Gastroesophageal sphincter (tissue), 4 donors: ENCODE results near the gene HS3ST6. TPM values are rescaled to one million over a fixed set of nuclear protein-coding genes. Genes with fewer than 3 reads are reported as not detected.
A peak's percentile ranks its signal among the peaks of the same experiment; 100 is the strongest.

ENCODE experiments used
- ATAC-seq: fragments of 150-250 bp; one replicate; pipeline ENCODE4 v1.9.1; 2016; ENCODE audit warnings: mild to moderate bottlenecking, moderate library complexity
- H3K27ac ChIP-seq, 4 donors: fragments of 200-600 bp; sonication (generic) in 3 of 4; 1 replicate in 3 of 4; 2 replicates in 1 of 4; pipeline ENCODE4 v1.5.1; 2016 to 2019
- H3K27me3 ChIP-seq: fragments of 200-600 bp; sonication (generic); one replicate; pipeline ENCODE4 v1.5.1; 2019
- H3K36me3 ChIP-seq, 2 donors: fragments of 200-600 bp; sonication (generic); one replicate each; pipeline ENCODE4 v1.5.1; 2019; ENCODE audit warnings: control low read depth in 1 of 2
- H3K4me1 ChIP-seq, 3 donors: fragments of 200-600 bp; sonication (generic); 1 replicate in 2 of 3; 2 replicates in 1 of 3; pipeline ENCODE4 v1.5.1; 2016 to 2019; ENCODE audit warnings: control low read depth in 2 of 3
- H3K4me3 ChIP-seq, 2 donors: fragments of 200-600 bp; sonication (generic); one replicate each; pipeline ENCODE4 v1.5.1; 2019; ENCODE audit warnings: mild to moderate bottlenecking in 1 of 2, moderate library complexity in 1 of 2
- H3K9me3 ChIP-seq, 3 donors: fragments of 200-600 bp; sonication (generic); one replicate each; pipeline ENCODE4 v1.5.1; 2017 to 2019; ENCODE audit warnings: control low read depth in 2 of 3
- CTCF ChIP-seq, 4 experiments: fragments of 200-600 bp in 2 of 4; fragments of 450-650 bp in 2 of 4; sonication (generic) in 1 of 4; IDR thresholded peaks; one replicate each; pipeline ENCODE4 v1.5.1; 2017 to 2019; ENCODE audit warnings: antibody characterized with exemption in 4 of 4, mild to moderate bottlenecking in 2 of 4, moderate library complexity in 2 of 4
- EP300 ChIP-seq: sonication (generic); formaldehyde crosslinking; IDR thresholded peaks from one replicate; pipeline ENCODE4 v1.6.1; 2017; ENCODE audit warnings: antibody characterized with exemption, mild to moderate bottlenecking
- POLR2A ChIP-seq, 2 donors: fragments of 450-650 bp; IDR thresholded peaks; one replicate each; pipeline ENCODE4 v1.6.1; 2017; ENCODE audit warnings: antibody characterized with exemption in 2 of 2, mild to moderate bottlenecking in 2 of 2, moderate library complexity in 1 of 2
- POLR2AphosphoS5 ChIP-seq: sonication (generic); formaldehyde crosslinking; IDR thresholded peaks from one replicate; pipeline ENCODE4 v1.6.1; 2017; ENCODE audit warnings: antibody characterized with exemption
- WGBS, 2 donors: methylation state at CpG; one replicate each; pipeline ENCODE4 v1.1.5; 2018; ENCODE audit warnings: low coverage in 1 of 2; 5-methylcytosine and 5-hydroxymethylcytosine counted together
- small RNA-seq, 4 donors: library from RNA; depleted of rRNA; stranded (forward); fragments of <200 nt; gene quantifications; one replicate each; pipeline ENCODE3, GENCODE V24; 2016
- total RNA-seq, 4 donors: library from RNA; depleted of rRNA; stranded (reverse); fragments of >200 nt; gene quantifications; one replicate each; pipeline ENCODE4 v1.1.0, GENCODE V29; 2016

HS3ST6 gene
- total RNA-seq, 4 donors from 2014 or later, result not detected

GRCh38 chr16:1863681-1864460 lies 54.3 kb downstream of the HS3ST6 start:
- no peak overlapping the region for H3K4me3 ChIP-seq
- no peak for ATAC-seq
- H3K27me3 ChIP-seq, result peaks cover 57% of the 10 kb centered on the region
- no peak overlapping the region for H3K27ac ChIP-seq
- H3K9me3 ChIP-seq, result no peaks in the 10 kb centered on the region
- WGBS, 2 donors, result 6 to 14% methylated on average over 3 to 4 of the region's 4 CpGs
- H3K4me1 ChIP-seq, result no peaks in the 10 kb centered on the region
- peak in 3 of 4 experiments; percentile 48 to 64 (median 50) for TF ChIP-seq CTCF (IDR thresholded peaks at IDR 0.05)
- no peak for TF ChIP-seq POLR2A (IDR thresholded peaks at IDR 0.05)
- H3K36me3 ChIP-seq, result no peaks in the 10 kb centered on the region

- peaks cover 71% of the 10 kb centered on the region for H3K27me3 ChIP-seq
- no peaks in the 10 kb centered on the region for H3K4me1 ChIP-seq
- ATAC-seq, result no peak
- WGBS, 2 donors, result 83% methylated on average over 6 of the region's 9 CpGs; no CpG with 5 or more reads in 1 of the 2 donors
- TF ChIP-seq POLR2AphosphoS5, result no peak
- TF ChIP-seq POLR2A (IDR thresholded peaks at IDR 0.05), result no peak
- no peak for TF ChIP-seq EP300
- no peak for TF ChIP-seq CTCF (IDR thresholded peaks at IDR 0.05)
- H3K9me3 ChIP-seq, result no peaks in the 10 kb centered on the region
- no peak overlapping the region for H3K4me3 ChIP-seq
- H3K36me3 ChIP-seq, result no peaks in the 10 kb centered on the region
- H3K27ac ChIP-seq, result no peak overlapping the region
Measured at GRCh38 chr16:1862394-1862793, 55.8 kb downstream of the HS3ST6 start.

- TF ChIP-seq POLR2A (IDR thresholded peaks at IDR 0.05) (no peak), POLR2AphosphoS5 (no peak), EP300 (no peak), CTCF (IDR thresholded peaks at IDR 0.05) (no peak)
- no peak overlapping the region for H3K4me3 ChIP-seq
- whole genome bisulfite sequencing, 2 donors, result 54 to 77% methylated on average over 5 of the region's 5 CpGs
- peaks cover 78% of the 10 kb centered on the region for H3K27me3 ChIP-seq
- no peaks in the 10 kb centered on the region for H3K4me1 ChIP-seq
- no peaks in the 10 kb centered on the region for H3K36me3 ChIP-seq
- H3K9me3 ChIP-seq, result no peaks in the 10 kb centered on the region
- H3K27ac ChIP-seq, result no peak overlapping the region
- no peak for ATAC-seq
Measured at GRCh38 chr16:1861730-1862129, 56.5 kb downstream of the HS3ST6 start.

Small RNA genes within 50 kb of the gene (small RNA-seq; reads per million reads assigned to genes)
- gene SNORA10 (0 reads per million in 4 donors), gene SNORA64 (0 reads per million in 4 donors)

Other genes starting within 250 kb of the HS3ST6 start
- gene JPT2, start 240.1 kb downstream of the HS3ST6 start, total RNA-seq, result 10 to 100 TPM; 21.4 to 49.9 (median 31.6) TPM
- 10 to 100 TPM; 12.0 to 66.8 (median 33.1) TPM for gene MAPK8IP3, start 212.2 kb downstream of the HS3ST6 start, total RNA-seq
- 100 to 1,000 TPM in 1 of 4 donors, 10 to 100 TPM in 3; 49.9 to 106 (median 87.2) TPM for gene NME3, start 146.9 kb downstream of the HS3ST6 start, total RNA-seq
- 10 to 100 TPM in 1 of 4 donors, 1 to 10 TPM in 3; 4.6 to 20.4 (median 7.7) TPM for gene EME2, start 145.6 kb downstream of the HS3ST6 start, total RNA-seq
- gene MRPS34, start 145.3 kb downstream of the HS3ST6 start, total RNA-seq, result 10 to 100 TPM; 44.4 to 72.8 (median 61.3) TPM
- 10 to 100 TPM; 52.4 to 81.1 (median 75.4) TPM for gene SPSB3, start 135.8 kb downstream of the HS3ST6 start, total RNA-seq
- 10 to 100 TPM; 64.4 to 92.2 (median 80.6) TPM for gene NUBP2, start 135.5 kb downstream of the HS3ST6 start, total RNA-seq
- gene IGFALS, start 124.7 kb downstream of the HS3ST6 start, total RNA-seq, result 1 to 10 TPM in 1 of 4 donors, under 1 TPM in 2, not detected in 1; 0.47 to 1.1 (median 0.67) TPM
- gene HAGH, start 91.6 kb downstream of the HS3ST6 start, total RNA-seq, result 100 to 1,000 TPM; 124 to 245 (median 175) TPM
- gene FAHD1, start 91.2 kb downstream of the HS3ST6 start, total RNA-seq, result 10 to 100 TPM; 22.9 to 44.0 (median 30.2) TPM
- not detected for gene MEIOB, start 46.3 kb downstream of the HS3ST6 start, total RNA-seq
- gene MSRB1, start 24.8 kb upstream of the HS3ST6 start, total RNA-seq, result 10 to 100 TPM; 23.8 to 53.7 (median 44.8) TPM
- not detected for gene RPL3L, start 36.3 kb upstream of the HS3ST6 start, total RNA-seq
- gene NDUFB10, start 41.1 kb upstream of the HS3ST6 start, total RNA-seq, result 100 to 1,000 TPM; 214 to 400 (median 243) TPM
- gene RPS2, start 46.4 kb upstream of the HS3ST6 start, total RNA-seq, result 1,000 to 10,000 TPM in 3 of 4 donors, 100 to 1,000 TPM in 1; 899 to 1,585 (median 1,295) TPM
- gene RNF151, start 48.4 kb upstream of the HS3ST6 start, total RNA-seq, result not detected
- gene TBL3, start 53.6 kb upstream of the HS3ST6 start, total RNA-seq, result 10 to 100 TPM; 26.7 to 38.6 (median 33.2) TPM
- gene NOXO1, start 63.1 kb upstream of the HS3ST6 start, total RNA-seq, result 1 to 10 TPM in 2 of 4 donors, not detected in 2; 1.0 to 1.1 TPM
- 10 to 100 TPM; 12.8 to 45.6 (median 25.1) TPM for gene GFER, start 65.8 kb upstream of the HS3ST6 start, total RNA-seq
- gene SYNGR3, start 71.6 kb upstream of the HS3ST6 start, total RNA-seq, result 1 to 10 TPM in 3 of 4 donors, not detected in 1; 1.2 to 5.1 (median 3.1) TPM
- 10 to 100 TPM; 28.5 to 43.0 (median 34.6) TPM for gene ZNF598, start 91.4 kb upstream of the HS3ST6 start, total RNA-seq
- gene NPW, start 101.4 kb upstream of the HS3ST6 start, total RNA-seq, result not detected
- gene NHERF2, start 108.5 kb upstream of the HS3ST6 start, total RNA-seq, result 100 to 1,000 TPM in 1 of 4 donors, 10 to 100 TPM in 3; 43.8 to 106 (median 63.8) TPM
- gene NTHL1, start 129.4 kb upstream of the HS3ST6 start, total RNA-seq, result 10 to 100 TPM; 18.4 to 25.4 (median 21.6) TPM
- 10 to 100 TPM; 36.3 to 78.8 (median 54.6) TPM for gene TSC2, start 129.6 kb upstream of the HS3ST6 start, total RNA-seq
- 100 to 1,000 TPM; 181 to 492 (median 352) TPM for gene PKD1, start 217.5 kb upstream of the HS3ST6 start, total RNA-seq
- gene RAB26, start 230.2 kb upstream of the HS3ST6 start, total RNA-seq, result 1 to 10 TPM in 1 of 4 donors, under 1 TPM in 1, not detected in 2; 0.39 to 1.0 TPM
- 10 to 100 TPM; 36.3 to 70.1 (median 56.3) TPM for gene TRAF7, start 237.4 kb upstream of the HS3ST6 start, total RNA-seq